ENCODE measurements around the gene SHISA4.

SHISA4 gene

GRCh38 chr1:201885531-201886075, 3.1 kb upstream of the SHISA4 start:
- no peak for DNase-seq (ENCODE audit: extremely low read depth, low read depth)
- TF ChIP-seq CTCF (IDR thresholded peaks at IDR 0.05; ENCODE audit: low read depth, low read length, missing control alignments), result no peak
- H3K4me3 ChIP-seq (replicated peaks; ENCODE audit: low read depth, low read length), result no peak overlapping the region

GRCh38 chr1:201886103-201886885, 2.4 kb upstream of the SHISA4 start:
- TF ChIP-seq CTCF (IDR thresholded peaks at IDR 0.05; ENCODE audit: low read depth, low read length, missing control alignments), result no peak
- no peak overlapping the region for H3K4me3 ChIP-seq (replicated peaks; ENCODE audit: low read depth, low read length)
- no peak for DNase-seq (ENCODE audit: extremely low read depth, low read depth)

- no peak for TF ChIP-seq CTCF (IDR thresholded peaks at IDR 0.05; ENCODE audit: low read depth, low read length, missing control alignments)
- no peak for DNase-seq (ENCODE audit: extremely low read depth, low read depth)
- H3K4me3 ChIP-seq (replicated peaks; ENCODE audit: low read depth, low read length), result no peak overlapping the region
Measured at GRCh38 chr1:201887116-201887866, 1.4 kb upstream of the SHISA4 start.

GRCh38 chr1:201889090-201889968, 631 bp downstream of the SHISA4 start:
- H3K4me3 ChIP-seq (replicated peaks; ENCODE audit: low read depth, low read length), result peak overlapping the region; percentile 54
- no peak for DNase-seq (ENCODE audit: extremely low read depth, low read depth)
- no peak for TF ChIP-seq CTCF (IDR thresholded peaks at IDR 0.05; ENCODE audit: low read depth, low read length, missing control alignments)

GRCh38 chr1:201890223-201890622, 1.5 kb downstream of the SHISA4 start:
- TF ChIP-seq CTCF (IDR thresholded peaks at IDR 0.05; ENCODE audit: low read depth, low read length, missing control alignments), result no peak
- H3K4me3 ChIP-seq (replicated peaks; ENCODE audit: low read depth, low read length), result no peak overlapping the region
- DNase-seq (ENCODE audit: extremely low read depth, low read depth), result no peak

- no peak for DNase-seq (ENCODE audit: extremely low read depth, low read depth)
- H3K4me3 ChIP-seq (replicated peaks; ENCODE audit: low read depth, low read length), result no peak overlapping the region
- no peak for TF ChIP-seq CTCF (IDR thresholded peaks at IDR 0.05; ENCODE audit: low read depth, low read length, missing control alignments)
Measured at GRCh38 chr1:201890806-201891450, 2.2 kb downstream of the SHISA4 start.
